ENCODE results near the gene PRRG2. TPM values are rescaled to one million over a fixed set of nuclear protein-coding genes. Genes with fewer than 3 reads are reported as not detected.
"Not testable (repeated sequence)": the region's sequence is repeated elsewhere in the genome, so short reads cannot be mapped to it uniquely, and the experiment has no call there.

PRRG2 gene
- total RNA-seq, 1 experiment from 2014 or later = 4.7 TPM

DNA sequence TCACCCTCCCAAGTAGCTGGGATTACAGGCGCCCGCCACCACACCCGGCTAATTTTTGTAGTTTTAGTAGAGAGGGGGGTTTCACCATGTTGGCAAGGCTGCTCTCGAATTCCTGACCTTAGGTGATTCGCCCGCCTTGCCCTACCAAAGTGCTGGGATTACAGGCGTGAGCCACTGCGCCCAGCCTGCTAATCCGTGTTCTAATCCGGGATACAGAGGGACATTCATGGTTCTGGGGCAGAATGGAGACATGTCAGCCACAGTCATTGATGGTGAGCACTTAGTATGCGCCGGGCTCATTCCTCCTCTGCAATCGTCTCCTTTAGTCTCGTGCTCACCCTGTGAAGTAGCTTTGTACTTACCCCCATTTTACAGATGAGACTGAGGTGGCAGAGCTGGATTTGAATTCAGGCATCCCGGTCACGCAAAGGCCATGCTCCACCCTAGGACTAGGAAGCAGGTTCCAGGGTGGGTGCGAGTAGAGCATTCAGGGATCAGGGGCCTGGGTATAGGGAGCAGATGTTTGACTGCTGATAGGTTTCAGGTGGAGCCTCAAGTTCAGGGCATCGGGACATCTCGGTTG is 50.6 kb downstream of the PRRG2 start:
- BruUV-seq (replicated peaks) = no TSS peak
- ChIA-PET CTCF (no interaction called here), POLR2A (interaction anchor here (1.2 to 4.2 kb wide), 3 partner anchors 9 to 19 kb away, joined by 4 to 29 read pairs (median 5); partner anchors contain the start of genes RRAS and SCAF1)
- H3K4me3 Mint-ChIP-seq (ENCODE audit: unreplicated experiment) = no peak overlapping the region
- no peaks in the 10 kb centered on the region for H3K4me1 Mint-ChIP-seq (ENCODE audit: insufficient read depth, unreplicated experiment)
- DNase-seq (ENCODE audit: unreplicated experiment) = no peak
- TF ChIP-seq, protein P1, sequence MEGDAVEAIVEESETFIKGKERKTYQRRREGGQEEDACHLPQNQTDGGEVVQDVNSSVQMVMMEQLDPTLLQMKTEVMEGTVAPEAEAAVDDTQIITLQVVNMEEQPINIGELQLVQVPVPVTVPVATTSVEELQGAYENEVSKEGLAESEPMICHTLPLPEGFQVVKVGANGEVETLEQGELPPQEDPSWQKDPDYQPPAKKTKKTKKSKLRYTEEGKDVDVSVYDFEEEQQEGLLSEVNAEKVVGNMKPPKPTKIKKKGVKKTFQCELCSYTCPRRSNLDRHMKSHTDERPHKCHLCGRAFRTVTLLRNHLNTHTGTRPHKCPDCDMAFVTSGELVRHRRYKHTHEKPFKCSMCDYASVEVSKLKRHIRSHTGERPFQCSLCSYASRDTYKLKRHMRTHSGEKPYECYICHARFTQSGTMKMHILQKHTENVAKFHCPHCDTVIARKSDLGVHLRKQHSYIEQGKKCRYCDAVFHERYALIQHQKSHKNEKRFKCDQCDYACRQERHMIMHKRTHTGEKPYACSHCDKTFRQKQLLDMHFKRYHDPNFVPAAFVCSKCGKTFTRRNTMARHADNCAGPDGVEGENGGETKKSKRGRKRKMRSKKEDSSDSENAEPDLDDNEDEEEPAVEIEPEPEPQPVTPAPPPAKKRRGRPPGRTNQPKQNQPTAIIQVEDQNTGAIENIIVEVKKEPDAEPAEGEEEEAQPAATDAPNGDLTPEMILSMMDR (IDR thresholded peaks at IDR 0.05; ENCODE audit: unreplicated experiment) = no peak
- H3K36me3 Mint-ChIP-seq (ENCODE audit: insufficient read depth, unreplicated experiment) = peaks cover 53% of the 10 kb centered on the region
- intact Hi-C loops (cut with micrococcal nuclease) = no loop called here
- H3K27ac Mint-ChIP-seq (ENCODE audit: low read depth, unreplicated experiment) = no peak overlapping the region
- no peaks in the 10 kb centered on the region for H3K27me3 Mint-ChIP-seq (ENCODE audit: insufficient read depth, unreplicated experiment)
- H3K9me3 Mint-ChIP-seq (ENCODE audit: unreplicated experiment) = no peaks in the 10 kb centered on the region

DNA sequence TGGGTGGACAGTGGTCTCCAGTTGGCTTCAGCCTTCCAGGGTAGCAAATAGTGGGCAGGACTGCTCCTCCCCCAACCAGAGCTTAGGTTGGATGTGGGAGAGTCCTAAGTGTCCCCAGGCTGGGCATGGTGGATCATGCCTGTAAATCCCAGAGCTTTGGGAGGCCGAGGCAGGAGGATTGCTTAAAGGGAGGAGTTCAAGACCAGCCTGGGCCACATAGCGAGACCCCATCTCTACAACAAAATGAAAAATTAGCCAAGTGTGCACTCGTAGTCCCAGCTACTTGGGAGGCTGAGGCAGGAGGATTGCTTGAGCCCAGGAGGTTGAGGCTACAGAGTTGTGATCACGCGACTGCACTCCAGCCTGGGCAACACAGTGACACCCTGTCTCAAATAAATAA is 51.5 kb downstream of the PRRG2 start:
- Mint-ChIP-seq H3K27me3 (ENCODE audit: insufficient read depth, unreplicated experiment) (no peaks in the 10 kb centered on the region), H3K27ac (ENCODE audit: low read depth, unreplicated experiment) (no peak overlapping the region), H3K4me1 (ENCODE audit: insufficient read depth, unreplicated experiment) (peaks cover 4% of the 10 kb centered on the region), H3K36me3 (ENCODE audit: insufficient read depth, unreplicated experiment) (peaks cover 48% of the 10 kb centered on the region), H3K4me3 (ENCODE audit: unreplicated experiment) (no peak overlapping the region), H3K9me3 (ENCODE audit: unreplicated experiment) (no peaks in the 10 kb centered on the region)
- BruUV-seq (replicated peaks) = no TSS peak
- intact Hi-C loops (cut with micrococcal nuclease) = no loop called here
- CTCF ChIA-PET = no interaction called here
- POLR2A ChIA-PET = interaction anchor here (0.5 to 4.2 kb wide), 3 partner anchors 8 to 287 kb away, joined by 3 to 29 read pairs (median 5); partner anchors contain the start of genes RRAS and SCAF1
- TF ChIP-seq, protein P1 (IDR thresholded peaks at IDR 0.05; ENCODE audit: unreplicated experiment) = no peak
- no peak for DNase-seq (ENCODE audit: unreplicated experiment)

DNA sequence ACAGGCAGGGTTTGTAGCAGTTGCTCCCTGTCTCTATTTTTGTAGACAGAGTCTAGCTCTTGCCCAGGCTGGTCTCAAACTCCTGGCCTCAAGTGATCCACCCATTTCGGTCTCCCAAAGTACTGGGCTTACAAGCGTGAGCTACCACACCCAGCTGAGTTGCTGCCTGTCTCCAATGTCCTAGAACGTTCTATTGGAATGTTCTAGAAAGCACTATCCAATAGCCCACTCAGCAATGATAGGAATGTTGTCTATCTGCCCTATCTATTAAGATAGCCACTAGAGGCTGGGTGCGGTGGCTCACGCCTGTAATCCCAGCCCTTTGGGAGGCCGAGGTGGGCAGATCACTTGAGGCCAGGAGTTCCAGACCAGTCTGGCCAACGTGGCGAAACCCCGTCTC is 52.2 kb downstream of the PRRG2 start:
- H3K27me3 Mint-ChIP-seq (ENCODE audit: insufficient read depth, unreplicated experiment); H3K4me3 Mint-ChIP-seq (ENCODE audit: unreplicated experiment); H3K9me3 Mint-ChIP-seq (ENCODE audit: unreplicated experiment); H3K27ac Mint-ChIP-seq (ENCODE audit: low read depth, unreplicated experiment); DNase-seq (ENCODE audit: unreplicated experiment); CTCF ChIA-PET; BruUV-seq (replicated peaks); intact Hi-C loops (cut with micrococcal nuclease): not testable (repeated sequence)
- Mint-ChIP-seq H3K36me3 (ENCODE audit: insufficient read depth, unreplicated experiment) (peaks cover 41% of the 10 kb centered on the region), H3K4me1 (ENCODE audit: insufficient read depth, unreplicated experiment) (peaks cover 11% of the 10 kb centered on the region)
- POLR2A ChIA-PET = interaction anchor here (0.5 to 4.2 kb wide), 2 partner anchors 8 to 286 kb away, joined by 3 to 29 read pairs; partner anchors contain the start of genes RRAS and SCAF1

DNA sequence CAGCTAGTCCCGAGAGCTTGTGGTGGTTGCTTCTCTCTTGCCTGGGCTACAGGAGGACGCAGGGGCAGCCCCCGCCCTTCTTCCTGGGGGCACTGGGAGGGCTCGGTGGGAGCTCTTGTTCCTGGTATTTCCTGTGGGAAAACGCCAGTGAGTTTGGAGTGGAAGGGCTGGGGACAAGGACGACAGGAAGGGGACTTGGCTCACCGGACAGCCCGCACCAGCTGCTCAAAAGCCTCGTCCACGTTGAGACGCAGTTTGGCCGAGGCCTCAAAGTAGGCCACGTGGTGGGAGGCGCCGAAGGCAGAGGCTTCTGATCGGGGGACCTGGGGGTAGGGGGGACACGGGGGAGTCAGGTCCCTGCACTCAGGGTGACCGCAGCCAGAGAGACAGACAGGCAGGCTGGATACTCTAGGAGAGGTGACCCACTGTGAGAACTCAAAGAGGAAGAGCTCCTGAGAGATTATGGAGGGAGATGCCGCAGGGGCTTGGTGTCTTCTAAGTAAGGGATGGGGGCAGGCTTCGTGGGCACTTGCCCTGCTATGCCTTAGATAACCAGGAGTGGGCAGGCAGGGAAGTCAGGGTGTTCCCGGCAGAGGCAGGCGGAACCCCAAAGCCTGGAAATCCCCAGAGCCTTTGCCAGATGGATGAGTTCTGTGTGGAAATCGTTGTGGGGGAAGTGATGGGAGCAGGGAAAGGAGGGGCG is 54.6 kb downstream of the PRRG2 start:
- DNase-seq (ENCODE audit: unreplicated experiment) = peak; percentile 38
- ChIA-PET CTCF (interaction anchor here (0.6 to 0.9 kb wide), 4 partner anchors 19 to 153 kb away, joined by 3 read pairs; no protein-coding TSS in a partner anchor), POLR2A (interaction anchor here (0.6 to 2.9 kb wide), 6 partner anchors 19 to 346 kb away, joined by 3 to 10 read pairs (median 3); no protein-coding TSS in a partner anchor)
- intact Hi-C loops (cut with micrococcal nuclease) = no loop called here
- Mint-ChIP-seq H3K9me3 (ENCODE audit: unreplicated experiment) (no peaks in the 10 kb centered on the region), H3K4me3 (ENCODE audit: unreplicated experiment) (no peak overlapping the region), H3K4me1 (ENCODE audit: insufficient read depth, unreplicated experiment) (peaks cover 24% of the 10 kb centered on the region), H3K36me3 (ENCODE audit: insufficient read depth, unreplicated experiment) (peaks cover 35% of the 10 kb centered on the region), H3K27me3 (ENCODE audit: insufficient read depth, unreplicated experiment) (no peaks in the 10 kb centered on the region), H3K27ac (ENCODE audit: low read depth, unreplicated experiment) (peak overlapping the region; percentile 7)
- TF ChIP-seq, protein P1 (IDR thresholded peaks at IDR 0.05; ENCODE audit: unreplicated experiment) = no peak
- BruUV-seq (replicated peaks) = no TSS peak
